ENCODE measurements around the gene CYTH4.

DNA sequence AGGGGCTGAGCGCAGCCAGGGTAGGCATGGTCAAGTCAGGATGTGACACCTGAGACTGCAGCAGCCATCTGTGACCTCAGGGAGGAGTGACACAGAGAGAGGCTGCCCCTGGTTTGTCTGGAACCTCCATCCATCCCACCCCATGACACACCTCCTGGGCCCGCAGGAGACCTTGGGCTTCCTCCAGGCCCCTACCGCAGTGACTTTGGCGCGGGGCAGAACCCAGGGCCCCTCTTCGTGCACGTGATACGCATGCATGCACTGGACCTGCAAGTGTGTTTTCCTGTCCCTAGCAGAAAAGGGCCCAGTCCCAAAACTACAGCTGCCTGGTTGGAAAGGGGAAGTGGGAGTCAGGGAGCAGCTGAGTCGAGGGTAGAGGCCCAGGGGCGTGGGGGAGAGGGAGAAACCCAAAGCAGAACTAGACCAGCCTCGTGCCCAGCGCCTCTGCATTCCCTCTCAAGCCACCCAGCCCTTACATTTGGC, 7.9 kb upstream of the CYTH4 start:
- TF ChIP-seq, protein P1, sequence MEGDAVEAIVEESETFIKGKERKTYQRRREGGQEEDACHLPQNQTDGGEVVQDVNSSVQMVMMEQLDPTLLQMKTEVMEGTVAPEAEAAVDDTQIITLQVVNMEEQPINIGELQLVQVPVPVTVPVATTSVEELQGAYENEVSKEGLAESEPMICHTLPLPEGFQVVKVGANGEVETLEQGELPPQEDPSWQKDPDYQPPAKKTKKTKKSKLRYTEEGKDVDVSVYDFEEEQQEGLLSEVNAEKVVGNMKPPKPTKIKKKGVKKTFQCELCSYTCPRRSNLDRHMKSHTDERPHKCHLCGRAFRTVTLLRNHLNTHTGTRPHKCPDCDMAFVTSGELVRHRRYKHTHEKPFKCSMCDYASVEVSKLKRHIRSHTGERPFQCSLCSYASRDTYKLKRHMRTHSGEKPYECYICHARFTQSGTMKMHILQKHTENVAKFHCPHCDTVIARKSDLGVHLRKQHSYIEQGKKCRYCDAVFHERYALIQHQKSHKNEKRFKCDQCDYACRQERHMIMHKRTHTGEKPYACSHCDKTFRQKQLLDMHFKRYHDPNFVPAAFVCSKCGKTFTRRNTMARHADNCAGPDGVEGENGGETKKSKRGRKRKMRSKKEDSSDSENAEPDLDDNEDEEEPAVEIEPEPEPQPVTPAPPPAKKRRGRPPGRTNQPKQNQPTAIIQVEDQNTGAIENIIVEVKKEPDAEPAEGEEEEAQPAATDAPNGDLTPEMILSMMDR (IDR thresholded peaks at IDR 0.05): no peak
- no peak for TF ChIP-seq POLR2A (IDR thresholded peaks at IDR 0.05)

All from stomach (tissue), 4 donors.